Occipital lobe (tissue), 1 donor: ENCODE measurements around the gene BRDT. TPM values are rescaled to one million over a fixed set of nuclear protein-coding genes. Genes with fewer than 3 reads are reported as not detected.

Source experiments
- total RNA-seq: library from RNA; depleted of rRNA; stranded (reverse); fragments of >200 nt; gene quantifications from one replicate; pipeline ENCODE4 v1.2.3, GENCODE V29; 2014

The BRDT gene
- total RNA-seq, 1 donor from 2014 or later: not detected

Other genes starting within 250 kb of the BRDT start
- gene TGFBR3, start 63.2 kb upstream of the BRDT start, total RNA-seq: 6.9 TPM
- 17.2 TPM for gene EPHX4, start 80.6 kb downstream of the BRDT start, total RNA-seq
- gene SETSIP, start 126.0 kb downstream of the BRDT start, total RNA-seq: 0.47 TPM
- gene BTBD8, start 130.9 kb downstream of the BRDT start, total RNA-seq: 93.1 TPM